ENCODE results near the gene YIPF4.
A peak's percentile ranks its signal among the peaks of the same experiment; 100 is the strongest.
"Not testable (repeated sequence)": the region's sequence is repeated elsewhere in the genome, so short reads cannot be mapped to it uniquely, and the experiment has no call there.

YIPF4 gene

GRCh38 chr2:32360416-32360815 lies 82.7 kb downstream of the YIPF4 start:
- Histone ChIP-seq H3K27me3 (ENCODE audit: insufficient read depth, low read length) (no peaks in the 10 kb centered on the region), H3K4me2 (ENCODE audit: low read length) (peak overlapping the region; percentile 53), H3K9ac (ENCODE audit: low read length) (no peak overlapping the region), H3K4me1 (ENCODE audit: insufficient read depth, low read length, severe bottlenecking) (peaks cover 54% of the 10 kb centered on the region), H3K27ac (ENCODE audit: low read depth, low read length, poor library complexity, severe bottlenecking) (no peak overlapping the region), H3F3A (ENCODE audit: insufficient read depth, low read length) (no peaks in the 10 kb centered on the region), H3K36me3 (ENCODE audit: insufficient read depth, low read length) (peaks cover 27% of the 10 kb centered on the region), H2AFZ (ENCODE audit: low read length) (no peak overlapping the region), H3K9me2 (ENCODE audit: low read depth, low read length) (no peaks in the 10 kb centered on the region), H3K9me3 (ENCODE audit: low read length) (peaks cover 3% of the 10 kb centered on the region; the same call in 1 of the 2 replicates), H3K79me2 (ENCODE audit: insufficient read depth, low read length) (peaks cover 80% of the 10 kb centered on the region), H4K20me1 (ENCODE audit: insufficient read depth, low read length) (no peaks in the 10 kb centered on the region), H3K4me3 (ENCODE audit: low read depth, low read length, poor library complexity, severe bottlenecking) (no peak overlapping the region)
- TF ChIP-seq CTCF (IDR thresholded peaks at IDR 0.05; ENCODE audit: low read length) (no peak), EZH2 (IDR thresholded peaks at IDR 0.05; ENCODE audit: borderline replicate concordance, low read length) (no peak)

GRCh38 chr2:32362997-32363396 lies 85.3 kb downstream of the YIPF4 start:
- peaks cover 22% of the 10 kb centered on the region for H3K36me3 ChIP-seq (ENCODE audit: insufficient read depth, low read length)
- H3K4me2 ChIP-seq (ENCODE audit: low read length): not testable (repeated sequence)

GRCh38 chr2:32363597-32363996 lies 85.9 kb downstream of the YIPF4 start:
- no peak for TF ChIP-seq CTCF (IDR thresholded peaks at IDR 0.05; ENCODE audit: low read length)
- no peak for TF ChIP-seq EZH2 (IDR thresholded peaks at IDR 0.05; ENCODE audit: borderline replicate concordance, low read length)
- H3K4me3 ChIP-seq (ENCODE audit: low read depth, low read length, poor library complexity, severe bottlenecking): no peak overlapping the region
- H3K36me3 ChIP-seq (ENCODE audit: insufficient read depth, low read length): peaks cover 22% of the 10 kb centered on the region
- H3K9ac ChIP-seq (ENCODE audit: low read length): no peak overlapping the region
- H3K27ac ChIP-seq (ENCODE audit: low read depth, low read length, poor library complexity, severe bottlenecking): no peak overlapping the region
- H3F3A ChIP-seq (ENCODE audit: insufficient read depth, low read length): no peaks in the 10 kb centered on the region
- no peaks in the 10 kb centered on the region for H4K20me1 ChIP-seq (ENCODE audit: insufficient read depth, low read length)
- H3K4me1 ChIP-seq (ENCODE audit: insufficient read depth, low read length, severe bottlenecking): peaks cover 40% of the 10 kb centered on the region
- H3K4me2 ChIP-seq (ENCODE audit: low read length): no peak overlapping the region; the same call in 1 of the 2 replicates
- H3K9me2 ChIP-seq (ENCODE audit: low read depth, low read length): no peaks in the 10 kb centered on the region
- no peak overlapping the region for H2AFZ ChIP-seq (ENCODE audit: low read length)
- peaks cover 100% of the 10 kb centered on the region for H3K79me2 ChIP-seq (ENCODE audit: insufficient read depth, low read length)
- H3K9me3 ChIP-seq (ENCODE audit: low read length): peaks cover 3% of the 10 kb centered on the region; the same call in 1 of the 2 replicates
- no peaks in the 10 kb centered on the region for H3K27me3 ChIP-seq (ENCODE audit: insufficient read depth, low read length)

More at GRCh38 chr2:32362997-32363396, 85.3 kb downstream of the YIPF4 start:
- not testable (repeated sequence) for H3K27ac ChIP-seq (ENCODE audit: low read depth, low read length, poor library complexity, severe bottlenecking); H3K9ac ChIP-seq (ENCODE audit: low read length); H3K27me3 ChIP-seq (ENCODE audit: insufficient read depth, low read length); H3K9me3 ChIP-seq (ENCODE audit: low read length); H3K9me2 ChIP-seq (ENCODE audit: low read depth, low read length); H2AFZ ChIP-seq (ENCODE audit: low read length); H4K20me1 ChIP-seq (ENCODE audit: insufficient read depth, low read length); H3K4me3 ChIP-seq (ENCODE audit: low read depth, low read length, poor library complexity, severe bottlenecking); H3F3A ChIP-seq (ENCODE audit: insufficient read depth, low read length)
- H3K79me2 ChIP-seq (ENCODE audit: insufficient read depth, low read length): peaks cover 100% of the 10 kb centered on the region
- peaks cover 45% of the 10 kb centered on the region for H3K4me1 ChIP-seq (ENCODE audit: insufficient read depth, low read length, severe bottlenecking)

DNA sequence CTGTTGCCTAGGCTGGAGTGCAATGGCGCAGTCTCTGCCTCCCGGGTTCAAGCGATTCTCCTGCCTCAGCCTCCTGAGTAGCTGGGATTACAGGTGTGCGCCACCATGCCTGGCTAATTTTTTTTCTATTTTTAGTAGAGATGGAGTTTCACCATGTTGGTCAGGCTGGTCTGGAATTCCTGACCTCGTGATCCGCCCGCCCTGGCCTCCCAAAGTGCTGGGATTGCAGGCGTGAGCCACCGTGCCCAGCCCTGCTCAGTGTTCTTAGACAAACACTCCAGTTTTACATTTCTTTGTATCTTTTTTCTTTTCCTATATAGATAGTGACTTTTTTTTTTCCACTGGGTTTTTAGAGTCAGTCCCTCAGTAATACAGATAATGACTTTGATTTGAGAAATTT lies 86.6 kb downstream of the YIPF4 start:
- peaks cover 33% of the 10 kb centered on the region for H3K4me1 ChIP-seq (ENCODE audit: insufficient read depth, low read length, severe bottlenecking)

GRCh38 chr2:32365679-32366078 lies 88.0 kb downstream of the YIPF4 start:
- not testable (repeated sequence) for H4K20me1 ChIP-seq (ENCODE audit: insufficient read depth, low read length); H3K9me3 ChIP-seq (ENCODE audit: low read length)

More for the DNA sequence above, 86.6 kb downstream of the YIPF4 start:
- not testable (repeated sequence) for H2AFZ ChIP-seq (ENCODE audit: low read length); H3K4me3 ChIP-seq (ENCODE audit: low read depth, low read length, poor library complexity, severe bottlenecking); H3K4me2 ChIP-seq (ENCODE audit: low read length); H3K9me2 ChIP-seq (ENCODE audit: low read depth, low read length); H3K27me3 ChIP-seq (ENCODE audit: insufficient read depth, low read length); H3K27ac ChIP-seq (ENCODE audit: low read depth, low read length, poor library complexity, severe bottlenecking); H4K20me1 ChIP-seq (ENCODE audit: insufficient read depth, low read length); H3F3A ChIP-seq (ENCODE audit: insufficient read depth, low read length); H3K9ac ChIP-seq (ENCODE audit: low read length); H3K9me3 ChIP-seq (ENCODE audit: low read length)
- Histone ChIP-seq H3K79me2 (ENCODE audit: insufficient read depth, low read length) (peaks cover 100% of the 10 kb centered on the region), H3K36me3 (ENCODE audit: insufficient read depth, low read length) (peaks cover 22% of the 10 kb centered on the region)

More at GRCh38 chr2:32365679-32366078, 88.0 kb downstream of the YIPF4 start:
- not testable (repeated sequence) for H3K27ac ChIP-seq (ENCODE audit: low read depth, low read length, poor library complexity, severe bottlenecking); H3K9me2 ChIP-seq (ENCODE audit: low read depth, low read length); H3K9ac ChIP-seq (ENCODE audit: low read length); H3K4me3 ChIP-seq (ENCODE audit: low read depth, low read length, poor library complexity, severe bottlenecking); H3F3A ChIP-seq (ENCODE audit: insufficient read depth, low read length); H2AFZ ChIP-seq (ENCODE audit: low read length); H3K27me3 ChIP-seq (ENCODE audit: insufficient read depth, low read length); H3K4me2 ChIP-seq (ENCODE audit: low read length)
- peaks cover 14% of the 10 kb centered on the region for H3K36me3 ChIP-seq (ENCODE audit: insufficient read depth, low read length)
- peaks cover 20% of the 10 kb centered on the region for H3K4me1 ChIP-seq (ENCODE audit: insufficient read depth, low read length, severe bottlenecking)
- H3K79me2 ChIP-seq (ENCODE audit: insufficient read depth, low read length): peaks cover 99% of the 10 kb centered on the region

Measured in OCI-LY1 (cell line).